ENCODE results near the gene HPDL.

DNA sequence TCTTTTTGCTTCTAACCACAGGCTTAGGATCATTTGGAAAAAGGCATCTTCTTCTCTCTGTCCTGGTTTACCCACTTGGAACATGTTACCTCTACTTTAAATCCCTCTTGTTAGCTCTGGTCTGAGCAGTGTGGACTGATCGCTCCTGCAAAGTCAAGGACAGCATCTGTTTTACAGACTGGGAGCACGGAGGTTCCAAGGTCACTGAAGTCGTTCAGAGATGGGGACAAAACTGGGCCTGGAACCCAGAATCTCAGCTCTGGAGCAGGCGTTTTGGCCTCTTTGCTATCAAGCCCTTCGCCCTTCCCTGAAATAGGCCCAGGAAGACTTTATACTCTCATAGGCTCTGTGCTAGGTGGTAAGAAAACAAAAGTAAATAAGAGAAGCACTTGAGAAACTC, 24.8 kb downstream of the HPDL start:
- TF ChIP-seq, protein P1, sequence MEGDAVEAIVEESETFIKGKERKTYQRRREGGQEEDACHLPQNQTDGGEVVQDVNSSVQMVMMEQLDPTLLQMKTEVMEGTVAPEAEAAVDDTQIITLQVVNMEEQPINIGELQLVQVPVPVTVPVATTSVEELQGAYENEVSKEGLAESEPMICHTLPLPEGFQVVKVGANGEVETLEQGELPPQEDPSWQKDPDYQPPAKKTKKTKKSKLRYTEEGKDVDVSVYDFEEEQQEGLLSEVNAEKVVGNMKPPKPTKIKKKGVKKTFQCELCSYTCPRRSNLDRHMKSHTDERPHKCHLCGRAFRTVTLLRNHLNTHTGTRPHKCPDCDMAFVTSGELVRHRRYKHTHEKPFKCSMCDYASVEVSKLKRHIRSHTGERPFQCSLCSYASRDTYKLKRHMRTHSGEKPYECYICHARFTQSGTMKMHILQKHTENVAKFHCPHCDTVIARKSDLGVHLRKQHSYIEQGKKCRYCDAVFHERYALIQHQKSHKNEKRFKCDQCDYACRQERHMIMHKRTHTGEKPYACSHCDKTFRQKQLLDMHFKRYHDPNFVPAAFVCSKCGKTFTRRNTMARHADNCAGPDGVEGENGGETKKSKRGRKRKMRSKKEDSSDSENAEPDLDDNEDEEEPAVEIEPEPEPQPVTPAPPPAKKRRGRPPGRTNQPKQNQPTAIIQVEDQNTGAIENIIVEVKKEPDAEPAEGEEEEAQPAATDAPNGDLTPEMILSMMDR (IDR thresholded peaks at IDR 0.05): no peak
- TF ChIP-seq POLR2A (IDR thresholded peaks at IDR 0.05) (no peak), EP300 (IDR thresholded peaks at IDR 0.05) (no peak)
